Inflammatory macrophage (primary cell): ENCODE data around the gene PPBP.
A peak's percentile ranks its signal among the peaks of the same experiment; 100 is the strongest.

Experiments
- DNase-seq, 2 donors: peaks; one replicate each; pipeline ENCODE4 v3.0.0-alpha.2; 2020 to 2022
- total RNA-seq, 18 experiments: gene quantifications; one replicate each; lab custom pipeline; 2026; ENCODE audit warnings: mixed read lengths in 6 of 18, inconsistent platforms in 2 of 18; lab: John Stamatoyannopoulos, UW

Gene PPBP, protein sequence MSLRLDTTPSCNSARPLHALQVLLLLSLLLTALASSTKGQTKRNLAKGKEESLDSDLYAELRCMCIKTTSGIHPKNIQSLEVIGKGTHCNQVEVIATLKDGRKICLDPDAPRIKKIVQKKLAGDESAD
- total RNA-seq, result 0 to 2.1 (median 0.46) reads per million in 18 experiments

DNA sequence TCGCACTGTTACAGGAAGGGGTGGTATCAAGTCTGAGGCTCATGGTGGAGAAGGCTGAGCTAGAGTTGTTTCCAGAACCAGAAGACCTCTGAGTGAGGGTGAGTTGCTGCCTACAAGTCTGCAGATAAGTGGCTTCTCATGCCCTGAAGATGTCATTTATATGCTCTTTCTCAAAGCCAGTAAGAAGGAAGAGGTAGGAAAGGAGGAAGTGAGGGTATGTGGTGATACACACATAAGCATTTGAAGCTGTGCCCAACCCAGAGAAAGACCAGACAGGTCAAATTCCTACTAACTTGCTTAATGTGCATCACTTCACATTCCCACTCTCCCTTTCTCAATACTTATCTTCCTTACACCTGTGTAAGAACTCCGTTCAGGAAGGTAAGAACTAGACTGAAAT lies at the start of gene PPBP:
Gene PPBP, minus strand, starts transcription at position 130 of the 400 bp plus-strand sequence. Its CDS starts 87 bp downstream, at position 43.
- peak; percentile 22 to 28 for DNase-seq

DNA sequence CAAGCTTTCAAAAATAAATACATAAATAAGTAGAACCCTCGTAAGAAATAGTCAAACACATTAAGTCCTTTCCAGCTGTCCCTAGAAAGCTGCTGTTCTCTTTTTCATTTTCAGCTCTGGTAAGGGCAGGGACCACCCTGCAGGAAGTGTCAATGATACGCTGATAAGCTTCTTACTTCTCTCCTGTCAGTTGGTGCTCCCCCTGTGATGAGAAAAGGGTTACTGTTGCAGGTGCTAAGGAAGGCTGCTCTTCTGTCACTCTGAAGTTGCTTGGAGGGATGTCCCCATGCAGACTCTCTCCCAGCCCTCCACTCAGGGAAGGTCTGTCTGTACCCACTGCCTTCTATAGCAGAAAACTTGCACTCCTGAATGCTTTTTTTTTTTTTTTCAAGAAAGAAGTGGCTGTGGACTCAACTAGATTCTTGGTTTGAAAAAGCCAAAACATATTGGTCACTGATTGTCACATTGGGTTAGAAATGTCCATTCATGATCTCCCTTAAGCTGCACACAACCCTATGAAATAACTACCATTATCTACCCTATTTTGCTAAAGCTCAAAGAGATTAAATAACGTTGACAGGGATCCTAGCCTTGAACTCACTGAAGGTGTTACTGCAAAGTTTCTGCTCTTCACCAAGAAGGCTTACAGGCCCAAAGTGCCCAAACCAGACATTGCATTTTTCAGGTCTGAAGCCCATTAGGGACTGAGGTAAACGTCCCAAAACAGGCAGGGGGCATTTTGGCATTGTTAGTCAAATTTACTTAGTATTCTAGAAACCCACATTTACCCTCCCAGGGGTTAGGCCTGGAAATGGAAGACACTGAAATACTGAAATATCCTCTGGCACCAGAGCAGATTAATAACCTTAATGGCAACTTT lies 49.3 kb upstream of the PPBP start:
- no peak for DNase-seq

DNA sequence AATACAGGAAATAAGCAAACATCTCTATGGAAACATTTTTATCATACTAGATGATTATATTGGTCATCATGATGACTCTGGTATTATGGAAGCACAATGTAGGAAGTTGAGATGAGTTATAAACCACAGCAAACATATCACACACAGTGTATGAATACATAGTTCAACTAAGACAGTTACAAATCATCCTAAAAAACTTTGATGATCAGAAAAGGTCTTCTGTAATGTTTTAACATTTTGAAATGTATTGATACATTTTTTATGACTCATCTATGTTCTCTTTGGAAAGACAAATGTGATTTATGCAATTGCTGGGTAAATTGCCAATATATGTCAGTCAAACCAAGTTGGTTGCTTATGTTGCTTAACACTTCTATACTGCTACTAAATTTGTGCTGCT lies 45.7 kb upstream of the PPBP start:
- peak in 1 of 2 donors; percentile 76 for DNase-seq

DNA sequence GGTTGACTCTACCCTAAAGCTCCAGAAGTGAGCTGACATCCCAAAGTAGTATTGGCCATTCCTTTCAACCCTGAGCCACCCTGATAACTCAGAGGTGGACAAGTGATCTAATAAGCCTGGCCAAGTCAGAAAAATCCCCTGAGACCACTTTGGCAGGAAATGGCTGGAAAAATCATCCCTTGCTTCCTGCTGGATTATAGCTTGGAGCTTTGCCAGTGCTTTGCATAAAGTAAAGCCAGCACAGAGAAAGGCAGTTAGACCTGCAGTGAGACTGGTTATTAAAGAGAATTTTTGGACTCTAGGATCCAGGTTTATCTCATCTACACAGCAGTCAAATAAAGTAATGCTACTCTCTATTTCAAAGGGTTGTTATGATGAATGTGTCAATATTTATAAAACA lies 44.1 kb upstream of the PPBP start:
- no peak for DNase-seq

DNA sequence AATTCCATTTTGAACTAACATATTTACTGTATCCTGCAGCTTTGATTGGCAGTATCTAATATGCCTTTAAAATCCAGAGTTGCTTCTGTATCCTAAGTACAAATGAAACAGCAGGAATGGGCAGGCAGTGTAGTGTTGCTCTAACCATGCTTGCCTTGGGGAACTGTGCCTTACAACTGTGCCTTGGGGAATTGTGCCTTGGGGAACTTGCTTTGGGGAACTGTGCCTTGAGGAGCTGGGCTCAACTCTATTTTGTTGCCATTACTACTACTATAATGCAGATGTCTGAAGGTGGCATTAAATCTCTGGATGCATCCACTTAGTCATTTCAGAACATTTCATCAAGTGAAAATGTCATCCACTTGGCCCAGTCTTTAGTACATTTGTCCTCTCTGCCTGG lies 43.6 kb upstream of the PPBP start:
- peak in 1 of 2 donors; percentile 63 for DNase-seq

DNA sequence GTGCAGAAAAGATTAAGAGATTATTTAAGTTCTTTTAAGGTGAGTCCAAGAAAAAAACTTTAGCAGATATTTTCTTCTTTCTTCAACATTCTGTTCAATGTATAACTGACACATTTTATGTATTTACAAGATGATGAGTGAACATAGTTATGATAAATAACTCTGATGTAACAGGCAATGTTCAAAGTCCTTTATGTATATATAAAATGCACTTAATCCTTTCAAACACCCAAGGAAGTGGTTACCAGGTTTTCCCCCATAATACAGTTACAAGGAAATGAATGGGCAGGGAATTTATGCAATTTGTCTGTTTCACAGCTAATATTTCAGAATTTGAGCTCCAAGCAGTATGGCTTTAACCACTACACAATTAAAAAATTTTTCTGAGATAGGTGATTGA lies 42.3 kb upstream of the PPBP start:
- DNase-seq, result no peak

DNA sequence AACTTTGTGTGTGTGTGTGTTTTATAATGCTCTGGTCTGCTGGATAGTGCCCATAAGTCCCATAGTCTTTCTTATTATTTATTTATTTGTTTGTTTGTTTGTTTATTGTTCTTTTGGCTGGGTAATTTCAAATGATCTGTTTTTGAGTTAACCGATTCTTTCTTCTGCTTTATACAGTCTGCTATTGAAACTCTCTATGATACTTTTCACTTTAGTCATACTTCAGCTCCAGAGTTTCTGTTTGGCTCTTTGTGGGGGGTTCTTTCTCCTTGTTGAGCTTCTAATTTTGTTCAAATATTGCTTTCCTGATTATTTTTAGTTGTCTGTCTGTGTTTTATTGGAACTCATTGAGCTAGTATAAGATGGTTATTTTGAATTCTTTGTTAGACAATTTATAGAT lies 40.5 kb upstream of the PPBP start:
- no peak for DNase-seq

DNA sequence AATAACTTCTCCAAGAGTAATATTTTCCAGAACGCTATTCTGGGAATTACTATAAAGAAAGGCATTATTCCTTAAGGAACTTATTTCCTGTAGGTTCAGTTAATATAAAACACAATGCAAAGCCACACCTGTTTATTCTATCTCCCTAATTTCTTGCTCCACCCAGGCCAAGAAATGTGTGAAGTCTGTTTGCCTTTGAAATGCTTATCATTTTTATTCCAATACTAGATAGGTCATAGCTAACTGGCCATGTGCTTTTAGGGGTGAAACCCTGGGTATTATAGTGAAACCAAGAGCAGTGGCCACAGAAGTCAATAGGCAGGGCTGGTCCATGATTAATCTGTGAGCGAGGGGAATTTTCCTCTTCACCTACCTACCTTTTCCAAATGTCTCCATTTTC lies 35.7 kb upstream of the PPBP start:
- no peak for DNase-seq

DNA sequence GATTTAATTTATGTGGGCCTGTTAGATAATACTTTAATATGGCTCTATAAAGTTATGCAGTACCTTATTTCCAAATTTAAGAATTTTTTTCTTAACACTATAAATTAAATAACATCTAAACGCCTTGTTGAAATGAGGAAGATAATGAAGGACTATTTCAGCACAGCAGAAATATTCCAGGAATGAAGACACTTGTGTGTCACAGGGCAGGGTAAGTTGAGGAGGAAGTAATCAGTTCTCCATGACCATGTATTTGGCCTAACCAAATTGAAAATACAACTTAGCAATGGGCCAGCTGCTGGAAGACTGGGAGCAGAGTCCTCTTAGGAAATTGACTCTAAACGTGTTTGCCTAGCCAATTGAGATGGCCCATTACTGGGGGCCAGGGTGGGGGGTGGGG lies 33.6 kb upstream of the PPBP start:
- DNase-seq, result peak; percentile 74 to 84

DNA sequence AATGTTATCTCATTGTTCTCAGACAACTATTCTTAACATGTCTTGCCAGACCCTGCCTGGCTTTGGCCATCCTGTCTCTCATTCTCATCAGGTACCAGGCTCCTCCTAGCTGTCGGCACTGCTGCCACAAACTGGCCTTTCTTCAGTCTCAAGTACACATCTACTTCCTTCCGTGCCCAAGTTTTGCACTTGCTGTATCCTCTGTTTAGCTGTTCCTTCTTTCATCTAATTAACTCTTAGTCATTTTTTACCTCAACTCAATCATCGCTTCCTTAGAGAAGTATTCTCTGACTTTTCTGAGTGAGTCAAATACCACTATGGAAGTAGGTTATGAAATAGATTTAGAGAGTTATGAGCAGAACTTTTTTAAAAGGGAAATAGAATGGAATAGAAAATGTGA lies 30.8 kb upstream of the PPBP start:
- peak; percentile 73 to 93 for DNase-seq

DNA sequence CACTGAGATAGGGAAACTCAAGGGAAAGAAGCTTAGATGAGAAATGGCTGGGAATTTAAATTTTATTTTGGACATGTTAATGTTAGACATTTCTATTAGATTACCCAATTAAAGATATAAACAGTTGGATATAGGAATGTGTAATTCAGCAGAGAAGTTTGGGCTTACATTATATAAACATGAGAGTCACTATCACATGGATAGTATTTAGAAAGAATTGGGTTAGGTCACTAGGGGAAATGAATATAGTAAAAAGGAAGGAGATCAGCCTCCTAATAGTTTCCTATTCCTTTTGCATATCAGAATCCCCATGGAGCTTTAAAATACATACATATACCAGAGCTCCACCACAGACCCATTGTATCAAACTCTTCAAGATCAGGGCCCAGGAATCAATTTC lies 30.1 kb upstream of the PPBP start:
- peak in 1 of 2 donors; percentile 88 for DNase-seq

DNA sequence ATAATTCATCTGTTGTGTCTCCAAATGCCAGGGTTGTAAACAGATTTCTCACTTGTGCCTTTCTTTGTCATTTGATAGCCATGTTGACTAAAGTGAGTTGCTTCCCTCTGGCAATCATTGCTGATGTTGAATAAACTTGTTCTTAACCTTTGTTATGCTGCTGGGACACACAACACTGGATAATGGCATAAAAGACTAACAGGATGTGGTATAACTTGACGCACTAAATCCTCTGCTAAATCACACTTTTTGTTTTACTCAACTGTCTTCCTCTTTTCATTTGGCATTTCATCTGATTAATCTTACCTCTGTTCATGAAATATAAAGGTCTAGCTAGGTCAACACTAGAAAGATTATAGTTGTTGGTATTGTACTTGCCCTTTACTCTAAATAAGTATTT lies 28.1 kb upstream of the PPBP start:
- DNase-seq, result peak; percentile 37 to 54

DNA sequence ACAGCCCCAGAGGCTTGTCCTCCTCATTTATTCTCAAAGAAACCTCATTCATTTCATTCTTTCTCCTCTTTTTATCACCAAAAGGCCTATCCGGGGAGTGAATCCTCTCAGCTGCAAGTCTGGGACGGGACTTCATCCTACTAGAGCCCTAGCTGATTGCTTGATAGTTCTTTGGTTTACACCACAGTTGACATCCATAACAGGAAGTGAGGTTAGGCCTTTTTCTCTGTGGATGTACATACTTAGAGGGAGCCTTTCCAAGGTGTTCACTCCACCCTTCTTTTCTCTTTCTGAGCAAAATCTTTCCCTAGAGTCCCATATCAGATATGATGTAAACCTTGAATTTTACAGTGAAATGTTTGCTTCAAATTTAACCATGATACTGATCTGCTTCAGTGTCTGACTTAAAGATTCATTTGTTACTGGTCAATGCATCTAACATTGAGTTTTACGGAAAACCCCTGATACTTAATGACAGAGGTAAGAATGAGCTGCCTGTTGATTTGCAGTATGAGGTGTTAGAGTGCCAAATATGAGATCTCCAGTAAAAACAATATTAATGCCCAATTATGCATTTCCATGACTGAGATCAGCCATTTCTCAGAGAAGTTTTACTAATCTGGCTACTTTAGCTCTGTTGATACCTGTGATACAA lies 27.3 kb upstream of the PPBP start:
- no peak for DNase-seq

DNA sequence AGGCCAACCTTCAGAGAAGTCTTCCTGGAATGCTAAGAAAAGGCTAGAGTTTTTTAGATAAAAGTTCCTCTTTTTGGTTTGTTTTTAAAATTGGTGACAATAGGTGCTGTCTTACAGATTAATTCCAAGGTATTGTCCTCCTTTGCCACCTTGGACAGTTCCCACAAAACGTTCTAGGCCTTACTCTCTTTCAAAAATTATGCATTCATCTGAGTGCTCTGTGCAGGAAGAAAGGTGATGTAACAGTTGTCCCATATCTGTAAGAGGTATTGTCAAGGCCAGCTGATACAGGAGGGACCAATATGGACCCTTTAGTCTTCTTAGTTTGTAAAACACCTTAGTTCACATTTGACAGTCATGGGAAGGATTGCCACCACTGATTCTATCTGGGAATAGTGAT lies 26.3 kb upstream of the PPBP start:
- DNase-seq, result no peak

DNA sequence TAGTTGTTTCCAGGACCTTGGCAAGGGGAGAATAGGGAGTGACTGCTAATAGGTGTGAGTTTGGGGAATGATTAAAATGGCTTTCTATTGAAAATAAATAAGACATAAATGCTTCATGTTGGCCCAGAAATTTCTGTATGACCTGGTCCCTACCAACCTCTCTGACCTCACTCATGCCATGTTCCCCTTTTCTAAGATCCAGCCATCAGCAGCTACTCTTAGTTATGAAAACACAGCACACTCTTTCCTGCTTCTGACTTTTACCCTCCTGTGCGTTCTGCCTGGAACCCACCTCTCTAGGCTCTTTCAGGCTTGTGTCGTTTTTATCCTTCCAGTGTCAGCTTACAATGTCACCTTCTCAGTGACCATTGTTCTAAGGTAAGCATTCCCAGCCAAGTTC lies 25.3 kb upstream of the PPBP start:
- peak; percentile 40 to 47 for DNase-seq

DNA sequence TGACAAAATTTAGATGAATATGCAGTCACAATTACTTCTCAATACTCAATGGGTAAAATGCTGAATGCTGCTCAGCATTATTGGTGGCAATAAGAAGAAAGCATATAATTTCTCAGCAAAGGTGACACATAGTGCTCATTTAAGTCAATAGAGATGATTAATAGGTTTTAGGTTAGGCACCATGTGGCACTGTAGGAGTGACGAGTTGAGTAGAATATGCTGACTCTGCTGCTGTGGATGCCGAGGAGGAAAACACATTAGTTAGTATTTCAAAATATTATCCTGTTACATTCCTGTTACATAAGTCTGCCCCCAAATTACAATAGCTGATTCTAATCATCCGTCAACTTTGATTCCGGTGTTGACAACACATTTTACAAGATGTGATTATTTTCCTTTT lies 24.1 kb upstream of the PPBP start:
- peak in 1 of 2 donors; percentile 17 for DNase-seq

DNA sequence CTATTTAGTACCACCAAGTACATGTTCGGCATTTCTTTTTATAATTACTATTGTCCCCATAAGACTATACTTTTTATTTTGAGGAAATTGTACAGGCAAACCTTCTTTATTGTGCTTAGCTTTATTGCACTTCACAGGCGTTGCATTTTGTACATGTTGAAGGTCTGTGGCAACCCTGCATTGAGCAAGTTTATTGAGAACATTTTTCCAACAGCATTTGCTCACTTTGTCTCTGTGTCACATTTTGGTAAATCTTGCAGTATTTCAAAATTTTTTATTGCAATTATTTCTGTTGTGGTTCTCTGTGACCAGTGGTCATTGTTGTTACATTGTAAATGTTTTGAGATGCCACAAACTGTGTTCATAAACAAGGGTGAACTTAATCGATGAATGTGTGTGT lies 21.3 kb upstream of the PPBP start:
- DNase-seq, result peak; percentile 34 to 73

DNA sequence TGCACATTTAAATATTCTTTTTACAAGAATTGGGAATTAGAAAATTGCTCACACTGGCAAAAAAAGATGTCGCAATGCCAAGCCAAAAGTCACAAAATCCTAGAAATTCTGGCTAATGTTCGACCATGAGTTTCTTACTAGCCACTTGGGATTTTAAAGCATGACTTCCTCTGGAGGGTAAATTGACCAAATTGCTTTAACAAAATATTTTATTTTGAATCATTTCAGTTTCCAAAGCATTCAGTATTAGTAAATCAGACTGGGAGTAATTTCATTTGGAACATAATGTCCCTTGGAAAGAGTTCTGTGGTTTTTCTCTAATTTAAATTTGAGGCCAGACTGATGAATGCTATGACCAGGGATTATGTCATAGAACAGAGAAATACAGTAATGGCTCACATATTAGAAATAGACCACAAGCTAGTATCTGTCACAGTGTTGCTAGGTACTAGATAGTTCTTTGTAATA lies 18.1 kb upstream of the PPBP start:
- no peak for DNase-seq

DNA sequence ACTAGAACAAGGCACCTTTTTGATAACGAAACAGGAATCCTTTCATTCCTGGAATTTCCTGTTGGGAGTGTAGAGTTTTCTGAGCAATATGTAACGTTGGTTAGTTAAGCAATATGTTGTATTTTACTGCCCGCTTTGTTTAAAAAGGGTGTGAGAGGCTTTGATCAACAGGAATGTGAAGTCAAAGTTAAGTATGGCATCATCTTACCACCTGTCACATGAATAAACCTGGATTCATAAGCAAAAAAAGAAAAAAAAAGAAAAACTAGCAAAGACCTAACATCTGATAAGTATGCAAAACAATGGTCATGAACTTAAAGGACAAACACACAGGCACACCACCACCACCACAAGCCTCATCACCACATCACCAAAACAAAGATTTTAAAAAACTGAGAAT lies 17.5 kb upstream of the PPBP start:
- no peak for DNase-seq

DNA sequence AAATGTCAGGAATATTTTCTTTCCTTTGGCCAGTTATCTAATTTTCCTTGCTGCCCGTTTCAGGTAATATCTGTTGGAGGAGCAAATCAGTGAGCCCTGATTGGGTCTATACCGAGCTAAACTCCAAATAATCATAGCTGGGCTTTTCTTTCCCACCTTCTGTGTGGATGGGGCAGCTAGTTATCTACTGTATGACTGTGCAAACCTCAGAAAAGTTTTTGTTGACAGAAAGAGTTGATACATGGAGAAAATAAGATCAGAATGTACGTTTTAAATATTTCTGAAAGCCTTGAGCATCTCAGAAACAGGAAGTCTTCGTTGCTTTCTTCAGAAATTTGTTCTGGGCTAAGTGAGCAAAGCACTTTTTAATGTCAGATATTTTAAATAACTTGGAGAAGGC lies 16.7 kb upstream of the PPBP start:
- no peak for DNase-seq

DNA sequence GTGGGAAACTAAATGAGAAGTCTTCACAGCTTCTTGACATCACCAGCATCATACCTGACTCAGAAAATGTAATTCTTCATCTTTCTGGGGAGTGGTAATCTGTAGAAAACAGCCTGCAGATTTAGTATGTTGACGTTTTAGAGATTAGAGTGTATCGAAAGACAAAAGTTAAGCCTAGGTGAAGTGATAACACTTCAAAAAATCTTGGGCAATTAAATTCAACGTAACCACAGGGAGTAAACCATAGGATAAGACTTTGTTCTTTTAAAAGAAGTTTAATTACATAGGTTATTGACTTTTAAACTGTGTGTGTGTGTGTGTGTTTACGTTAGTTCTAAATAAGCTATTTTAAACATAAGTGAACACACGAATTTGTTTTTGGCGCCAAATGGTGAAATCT lies 12.3 kb upstream of the PPBP start:
- DNase-seq, result no peak

DNA sequence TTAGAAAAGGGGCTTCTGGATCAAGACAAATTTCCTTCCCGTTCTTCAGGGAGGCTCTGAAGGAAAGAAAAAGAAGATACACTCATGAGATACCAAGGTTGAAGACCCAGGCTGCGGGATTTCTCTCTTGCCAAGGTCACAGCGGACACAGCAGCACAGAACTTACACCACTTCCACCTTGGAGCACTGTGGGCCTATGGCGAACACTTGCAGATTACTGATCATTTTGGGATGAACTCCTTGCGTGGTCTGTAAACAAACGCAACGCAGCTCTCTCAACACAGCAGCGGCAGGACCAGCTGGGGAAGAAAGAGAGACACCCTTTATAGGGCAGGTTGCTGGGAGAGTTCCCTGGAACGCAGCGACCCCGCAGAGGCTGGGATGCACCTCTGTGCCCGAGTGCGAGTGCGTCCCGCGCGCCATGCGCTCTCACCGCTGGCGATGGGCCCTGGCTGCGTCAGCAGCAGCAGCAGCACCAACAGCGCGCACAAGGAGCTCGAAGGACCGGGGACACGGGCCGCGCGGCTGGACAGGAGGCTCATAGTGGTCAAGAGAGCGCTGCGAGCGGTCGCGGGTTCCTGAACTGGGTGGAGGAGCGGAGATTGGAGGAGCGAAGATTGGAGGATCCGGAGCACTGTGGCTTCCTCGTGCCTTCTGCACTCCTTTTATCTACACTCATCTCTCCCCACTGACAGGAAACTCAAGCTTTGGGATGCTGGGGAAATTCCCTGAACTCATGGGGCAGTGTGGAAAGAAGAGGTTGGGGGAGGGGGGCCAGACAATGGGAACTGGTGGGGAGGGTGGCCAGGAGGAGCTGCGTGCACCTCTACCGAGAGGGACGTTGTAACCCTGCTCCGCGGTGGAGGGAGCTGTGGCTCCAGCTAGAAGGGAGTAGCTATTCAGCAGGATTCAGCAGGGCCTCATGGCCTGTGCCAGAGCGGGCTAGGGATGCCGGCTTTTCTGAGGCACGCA lies 10.3 kb upstream of the PPBP start, which contains the start of gene CXCL5:
Gene CXCL5, minus strand, starts transcription at position 638 of the 972 bp plus-strand sequence. Its CDS starts 96 bp downstream, at position 542.
- DNase-seq, result peak; percentile 21 to 49
